ENCODE measurements around the gene FBN3.
"Not testable (repeated sequence)": the region's sequence is repeated elsewhere in the genome, so short reads cannot be mapped to it uniquely, and the experiment has no call there.

FBN3 gene

DNA sequence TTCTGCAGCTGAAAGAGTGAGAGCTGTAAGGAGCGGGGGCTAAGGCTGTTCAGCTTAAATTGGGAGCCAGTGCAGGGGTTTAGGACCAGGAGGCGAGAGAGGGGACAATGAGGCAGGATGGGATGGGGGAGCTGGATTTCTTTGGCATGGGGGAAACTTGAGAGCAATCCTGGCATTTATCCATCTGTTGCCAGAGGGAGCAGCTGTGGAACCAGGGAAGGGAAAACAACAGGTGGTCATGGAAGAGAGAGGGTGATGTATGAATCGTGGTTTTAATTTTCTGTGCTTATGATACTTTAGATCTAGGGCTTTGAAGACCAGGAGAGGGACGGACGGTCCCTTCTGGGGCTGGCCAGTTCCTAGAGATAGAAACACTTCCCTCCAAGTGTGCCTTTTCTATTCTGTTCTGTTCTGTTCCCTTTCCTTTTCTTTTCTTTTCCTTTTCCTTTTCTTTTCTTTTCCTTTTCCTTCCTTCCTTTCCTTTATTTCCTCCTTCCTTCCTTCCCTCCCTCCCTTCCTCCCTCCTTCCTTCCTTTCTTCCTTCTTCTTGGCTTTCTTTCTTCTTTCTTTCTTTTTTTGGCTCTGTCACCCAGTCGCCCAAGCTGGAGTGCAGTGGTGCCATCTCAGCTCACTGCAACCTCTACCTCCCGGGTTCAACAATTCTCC lies 112.8 kb downstream of the FBN3 start:
- DNase-seq (ENCODE audit: low spot score), result no peak
- in situ Hi-C loops (cut with MboI; ENCODE audit: low pct_unique_long_range_greater_than_20kb, low sequenced_read_pairs, unreplicated experiment), result no loop called here
- TF ChIP-seq, protein P1, sequence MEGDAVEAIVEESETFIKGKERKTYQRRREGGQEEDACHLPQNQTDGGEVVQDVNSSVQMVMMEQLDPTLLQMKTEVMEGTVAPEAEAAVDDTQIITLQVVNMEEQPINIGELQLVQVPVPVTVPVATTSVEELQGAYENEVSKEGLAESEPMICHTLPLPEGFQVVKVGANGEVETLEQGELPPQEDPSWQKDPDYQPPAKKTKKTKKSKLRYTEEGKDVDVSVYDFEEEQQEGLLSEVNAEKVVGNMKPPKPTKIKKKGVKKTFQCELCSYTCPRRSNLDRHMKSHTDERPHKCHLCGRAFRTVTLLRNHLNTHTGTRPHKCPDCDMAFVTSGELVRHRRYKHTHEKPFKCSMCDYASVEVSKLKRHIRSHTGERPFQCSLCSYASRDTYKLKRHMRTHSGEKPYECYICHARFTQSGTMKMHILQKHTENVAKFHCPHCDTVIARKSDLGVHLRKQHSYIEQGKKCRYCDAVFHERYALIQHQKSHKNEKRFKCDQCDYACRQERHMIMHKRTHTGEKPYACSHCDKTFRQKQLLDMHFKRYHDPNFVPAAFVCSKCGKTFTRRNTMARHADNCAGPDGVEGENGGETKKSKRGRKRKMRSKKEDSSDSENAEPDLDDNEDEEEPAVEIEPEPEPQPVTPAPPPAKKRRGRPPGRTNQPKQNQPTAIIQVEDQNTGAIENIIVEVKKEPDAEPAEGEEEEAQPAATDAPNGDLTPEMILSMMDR (IDR thresholded peaks at IDR 0.05; ENCODE audit: extremely low read depth, insufficient read depth, missing control alignments), result no peak

DNA sequence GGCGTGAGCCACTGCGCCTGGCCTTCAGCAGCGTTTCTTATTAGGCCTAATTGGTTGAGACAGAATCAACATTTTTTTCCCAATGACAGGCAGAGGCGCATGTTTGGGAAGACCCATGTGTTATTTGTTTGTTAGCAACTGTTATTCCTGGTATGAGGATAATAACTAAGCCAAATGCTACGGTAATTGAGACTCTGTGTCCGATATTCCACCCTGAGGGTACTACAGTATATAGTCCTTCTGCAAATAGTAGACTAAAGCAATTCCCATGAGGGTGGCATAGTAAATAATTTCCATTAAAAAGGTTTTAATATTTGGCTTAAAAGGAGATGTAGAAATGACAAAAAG lies 115.2 kb downstream of the FBN3 start:
- DNase-seq (ENCODE audit: low spot score), result no peak
- TF ChIP-seq, protein P1 (IDR thresholded peaks at IDR 0.05; ENCODE audit: extremely low read depth, insufficient read depth, missing control alignments), result no peak
- in situ Hi-C loops (cut with MboI; ENCODE audit: low pct_unique_long_range_greater_than_20kb, low sequenced_read_pairs, unreplicated experiment), result no loop called here

DNA sequence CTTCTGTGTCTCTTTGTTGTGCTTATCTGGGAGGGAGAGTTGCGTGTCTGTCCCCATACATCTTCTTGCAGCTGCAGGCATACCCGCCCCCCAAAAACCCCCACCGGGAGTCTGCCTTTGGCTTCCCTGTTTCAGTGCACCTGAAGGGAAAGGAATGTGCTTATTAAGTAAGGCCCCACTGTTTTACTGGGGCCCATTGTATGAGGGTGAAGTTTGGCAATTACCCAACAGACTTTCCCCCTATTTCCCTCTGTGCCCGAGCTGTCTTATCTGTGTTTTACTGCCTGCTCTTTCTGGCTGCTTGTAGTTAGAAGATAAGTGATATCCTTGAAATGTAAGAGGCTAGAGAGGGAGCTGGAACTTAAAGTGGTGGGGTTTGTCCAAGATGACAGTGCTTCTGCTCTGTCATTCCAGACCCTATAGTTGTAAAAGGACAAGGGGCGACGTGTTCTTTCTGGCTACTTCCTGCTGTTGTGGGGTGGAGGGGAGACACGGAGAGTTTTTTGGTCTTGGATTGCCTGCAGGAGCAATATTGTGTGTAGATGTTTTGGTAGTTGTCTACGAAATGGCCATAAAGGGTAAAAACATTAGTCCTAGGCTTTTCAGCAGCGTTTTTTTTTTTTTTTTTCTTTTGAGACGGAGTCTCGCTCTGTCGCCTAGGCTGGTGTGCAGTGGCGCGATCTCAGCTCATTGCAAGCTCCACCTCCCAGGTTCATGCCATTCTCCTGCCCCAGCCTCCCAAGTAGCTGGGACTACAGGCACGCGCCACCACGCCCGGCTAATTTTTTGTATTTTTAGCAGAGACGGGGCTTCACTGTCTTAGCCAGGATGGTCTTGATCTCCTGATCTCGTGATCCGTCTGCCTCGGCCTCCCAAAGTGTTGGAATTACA lies 115.9 kb downstream of the FBN3 start:
- DNase-seq (ENCODE audit: low spot score); in situ Hi-C loops (cut with MboI; ENCODE audit: low pct_unique_long_range_greater_than_20kb, low sequenced_read_pairs, unreplicated experiment): not testable (repeated sequence)

DNA sequence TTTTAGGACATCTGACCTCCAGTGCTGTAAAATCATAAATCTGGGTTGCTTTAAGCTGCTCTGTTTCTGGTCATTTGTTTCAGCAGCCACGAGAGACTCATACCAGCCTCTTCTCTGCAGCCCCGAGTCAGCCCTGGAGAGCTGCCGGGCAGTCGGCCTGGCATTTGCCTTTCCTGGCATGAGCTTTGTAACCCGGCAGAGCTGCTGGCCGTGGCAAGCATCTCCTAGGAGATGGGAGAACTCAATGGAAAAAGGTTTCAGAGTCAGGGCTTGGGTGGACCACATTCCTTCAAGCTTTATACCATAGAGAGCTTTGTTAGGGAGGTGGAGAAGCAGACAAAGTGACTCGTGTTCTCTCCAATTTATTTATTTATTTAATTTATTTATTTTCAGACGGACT lies 118.4 kb downstream of the FBN3 start:
- DNase-seq (ENCODE audit: low spot score), result no peak
- in situ Hi-C loops (cut with MboI; ENCODE audit: low pct_unique_long_range_greater_than_20kb, low sequenced_read_pairs, unreplicated experiment), result no loop called here
- TF ChIP-seq, protein P1 (IDR thresholded peaks at IDR 0.05; ENCODE audit: extremely low read depth, insufficient read depth, missing control alignments), result no peak

DNA sequence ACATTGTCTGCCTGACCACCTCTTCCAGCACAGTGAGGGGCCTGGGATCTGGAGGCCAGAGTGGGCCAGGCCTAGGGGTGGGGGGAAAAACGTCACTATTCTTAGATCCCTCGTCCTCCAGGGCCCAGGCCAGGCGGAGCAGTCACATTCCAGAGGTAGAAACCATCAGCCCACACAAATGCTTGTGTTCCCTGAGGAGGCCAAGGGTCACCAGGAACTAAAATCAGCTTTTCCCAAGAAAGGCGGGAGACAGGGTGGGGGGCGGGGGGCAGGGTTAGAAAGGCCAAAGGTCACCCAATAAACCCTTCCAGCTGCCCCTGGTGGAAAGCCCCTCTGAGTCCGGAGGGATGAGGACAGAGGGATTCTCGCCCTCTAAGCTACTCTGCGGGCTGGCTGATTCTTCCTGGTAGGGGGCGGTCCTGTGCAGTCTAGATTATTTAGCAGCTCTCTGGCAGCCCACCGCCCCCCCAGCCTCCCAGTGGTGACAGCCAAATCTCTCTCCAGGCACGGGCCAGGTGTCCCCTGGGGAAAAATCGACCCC lies 120.4 kb downstream of the FBN3 start:
- in situ Hi-C loops (cut with MboI; ENCODE audit: low pct_unique_long_range_greater_than_20kb, low sequenced_read_pairs, unreplicated experiment), result no loop called here
- TF ChIP-seq, protein P1 (IDR thresholded peaks at IDR 0.05; ENCODE audit: extremely low read depth, insufficient read depth, missing control alignments), result no peak
- DNase-seq (ENCODE audit: low spot score), result no peak

DNA sequence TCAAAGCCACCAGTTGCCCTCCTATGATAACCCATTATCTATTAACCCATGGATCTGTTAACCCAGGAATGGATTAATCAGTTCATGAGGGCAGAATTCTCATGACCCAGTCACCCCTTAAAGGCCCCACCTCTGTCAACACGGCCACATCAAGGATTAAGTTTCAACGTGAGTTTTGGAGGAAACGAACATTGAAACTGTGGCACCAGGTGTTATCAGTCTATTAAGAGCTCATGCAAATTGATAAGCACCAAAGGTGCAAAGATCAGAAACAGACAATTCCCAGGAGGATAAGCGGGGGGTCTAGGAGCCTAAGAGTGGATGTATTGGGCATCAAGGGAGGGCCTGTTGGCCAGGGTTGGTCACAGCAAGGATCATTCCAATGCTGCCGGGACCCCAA lies 124.1 kb downstream of the FBN3 start:
- no peak for DNase-seq (ENCODE audit: low spot score)
- in situ Hi-C loops (cut with MboI; ENCODE audit: low pct_unique_long_range_greater_than_20kb, low sequenced_read_pairs, unreplicated experiment), result no loop called here
- TF ChIP-seq, protein P1 (IDR thresholded peaks at IDR 0.05; ENCODE audit: extremely low read depth, insufficient read depth, missing control alignments), result no peak

DNA sequence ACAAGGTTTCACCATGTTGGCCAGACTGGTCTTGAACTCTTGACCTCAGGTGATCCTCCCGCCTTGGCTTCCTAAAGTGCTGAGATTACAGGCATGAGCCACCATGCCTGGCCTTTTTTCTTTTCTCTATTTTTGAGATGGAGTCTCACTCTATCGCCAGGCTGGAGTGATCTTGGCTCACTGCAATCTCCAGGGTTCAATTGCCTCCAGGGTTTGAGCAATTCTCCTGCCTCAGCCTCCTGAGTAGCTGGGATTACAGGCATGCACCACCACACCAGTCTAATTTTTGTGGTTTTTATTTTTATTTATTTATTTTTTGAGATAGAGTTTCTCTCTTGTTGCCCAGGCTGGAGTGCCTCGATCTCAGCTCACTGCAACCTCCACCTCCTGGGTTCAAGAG lies 125.1 kb downstream of the FBN3 start:
- DNase-seq (ENCODE audit: low spot score); in situ Hi-C loops (cut with MboI; ENCODE audit: low pct_unique_long_range_greater_than_20kb, low sequenced_read_pairs, unreplicated experiment): not testable (repeated sequence)
